Activated CD4-positive, alpha-beta T cell treated with anti-CD3 and anti-CD28 coated beads for 1 hour (primary cell): ENCODE results near the gene TMC2.

Source experiments
- DNase-seq: peaks from one replicate; pipeline ENCODE4 v3.0.0-alpha.2; 2020

TMC2 gene

GRCh38 chr20:2578475-2579192 lies 42.3 kb downstream of the TMC2 start:
- DNase-seq = no peak

- DNase-seq = no peak
These were observed 49.4 kb downstream of the TMC2 start for GRCh38 chr20:2585811-2586210.

GRCh38 chr20:2593756-2594155 lies 57.4 kb downstream of the TMC2 start:
- no peak for DNase-seq

- no peak for DNase-seq
These were observed 58.7 kb downstream of the TMC2 start for GRCh38 chr20:2595076-2595475.

GRCh38 chr20:2596673-2597279 lies 60.4 kb downstream of the TMC2 start:
- DNase-seq = no peak

GRCh38 chr20:2599288-2600006 lies 63.1 kb downstream of the TMC2 start:
- no peak for DNase-seq

- no peak for DNase-seq
These were observed 65.8 kb downstream of the TMC2 start for GRCh38 chr20:2602046-2602735.

GRCh38 chr20:2602746-2603145 lies 66.4 kb downstream of the TMC2 start:
- no peak for DNase-seq

GRCh38 chr20:2603816-2604505 lies 67.6 kb downstream of the TMC2 start:
- DNase-seq = no peak

- DNase-seq = no peak
These were observed 68.1 kb downstream of the TMC2 start for GRCh38 chr20:2604506-2604835.

GRCh38 chr20:2606507-2607006 lies 70.2 kb downstream of the TMC2 start:
- DNase-seq = no peak

- DNase-seq = no peak
These were observed 74.0 kb downstream of the TMC2 start for GRCh38 chr20:2610326-2610725.

GRCh38 chr20:2610941-2611720 lies 74.8 kb downstream of the TMC2 start:
- no peak for DNase-seq

- DNase-seq = no peak
These were observed 75.7 kb downstream of the TMC2 start for GRCh38 chr20:2612073-2612472.

GRCh38 chr20:2616634-2617033 lies 80.3 kb downstream of the TMC2 start:
- no peak for DNase-seq

- DNase-seq = no peak
These were observed 80.8 kb downstream of the TMC2 start for GRCh38 chr20:2617099-2617714.

- DNase-seq = no peak
These were observed 82.4 kb downstream of the TMC2 start for GRCh38 chr20:2618815-2619214.

- no peak for DNase-seq
These were observed 83.0 kb downstream of the TMC2 start for GRCh38 chr20:2619337-2619736.

- no peak for DNase-seq
These were observed 83.7 kb downstream of the TMC2 start for GRCh38 chr20:2619961-2620595.

- DNase-seq = no peak
These were observed 87.8 kb downstream of the TMC2 start for GRCh38 chr20:2624190-2624589.

- no peak for DNase-seq
These were observed 88.7 kb downstream of the TMC2 start for GRCh38 chr20:2625062-2625461.
